Right atrium auricular region (tissue), 2 donors: ENCODE data around the gene SLC39A5. TPM values are rescaled to one million over a fixed set of nuclear protein-coding genes. Genes with fewer than 3 reads are reported as not detected.

Experiments used
- DNase-seq: peaks from one replicate; pipeline ENCODE4 v3.0.0-alpha.2; 2019; ENCODE audit warnings: low spot score
- H3K27ac ChIP-seq, 2 donors: fragments of 200-600 bp; sonication (generic); 1 replicate in 1 of 2; 2 replicates in 1 of 2; pipeline ENCODE4 v1.5.1; 2016 to 2019
- H3K27me3 ChIP-seq, 2 donors: fragments of 200-600 bp; sonication (generic); one replicate each; pipeline versions ENCODE4 v1.5.1 to v1.6.0; 2017 to 2019
- H3K36me3 ChIP-seq: fragments of 200-600 bp; sonication (generic); one replicate; pipeline ENCODE4 v1.5.1; 2016
- H3K4me1 ChIP-seq, 2 donors: fragments of 200-600 bp; sonication (generic); one replicate each; pipeline versions ENCODE4 v1.5.1 to v1.6.0; 2017 to 2019
- H3K4me3 ChIP-seq, 2 donors: fragments of 200-600 bp; sonication (generic); 1 replicate in 1 of 2; 2 replicates in 1 of 2; pipeline ENCODE4 v1.5.1; 2017 to 2019; ENCODE audit warnings: mild to moderate bottlenecking in 1 of 2, moderate library complexity in 1 of 2
- H3K9me3 ChIP-seq, 2 donors: fragments of 200-600 bp; sonication (generic); one replicate each; pipeline ENCODE4 v1.5.1; 2019
- CTCF ChIP-seq, 2 donors: fragments of 200-600 bp; sonication (generic); IDR thresholded peaks; one replicate each; pipeline ENCODE4 v1.5.1; 2019; ENCODE audit warnings: antibody characterized with exemption in 2 of 2
- total RNA-seq, 2 donors: library from RNA; depleted of rRNA; stranded (reverse); fragments of >200 nt; gene quantifications; one replicate each; pipeline ENCODE4 v1.1.0, GENCODE V29; 2016

The SLC39A5 gene
- total RNA-seq, 2 donors from 2014 or later, result not detected

- DNase-seq, result no peak
- Histone ChIP-seq H3K9me3 (no peaks in the 10 kb centered on the region), H3K4me3 (no peak overlapping the region), H3K27ac (no peak overlapping the region), H3K27me3 (no peaks in the 10 kb centered on the region), H3K36me3 (peaks cover 64% of the 10 kb centered on the region), H3K4me1 (no peaks in the 10 kb centered on the region)
- peak in 1 of 2 donors; percentile 67 for TF ChIP-seq CTCF (IDR thresholded peaks at IDR 0.05)
Measured at GRCh38 chr12:56206452-56207166, 23.2 kb upstream of the SLC39A5 start.

GRCh38 chr12:56208006-56208405 lies 21.8 kb upstream of the SLC39A5 start:
- TF ChIP-seq CTCF (IDR thresholded peaks at IDR 0.05), result no peak
- Histone ChIP-seq H3K9me3 (no peaks in the 10 kb centered on the region), H3K27me3 (no peaks in the 10 kb centered on the region), H3K4me1 (no peaks in the 10 kb centered on the region), H3K27ac (no peak overlapping the region), H3K36me3 (peaks cover 78% of the 10 kb centered on the region), H3K4me3 (no peak overlapping the region)
- DNase-seq, result no peak

GRCh38 chr12:56212361-56212760 lies 17.5 kb upstream of the SLC39A5 start:
- TF ChIP-seq CTCF (IDR thresholded peaks at IDR 0.05), result no peak
- Histone ChIP-seq H3K4me3 (no peak overlapping the region), H3K9me3 (no peaks in the 10 kb centered on the region), H3K36me3 (peaks cover 94% of the 10 kb centered on the region), H3K4me1 (no peaks in the 10 kb centered on the region), H3K27ac (no peak overlapping the region), H3K27me3 (no peaks in the 10 kb centered on the region)
- no peak for DNase-seq

GRCh38 chr12:56213878-56214277 lies 16.0 kb upstream of the SLC39A5 start:
- peaks cover 79% of the 10 kb centered on the region for H3K36me3 ChIP-seq
- no peaks in the 10 kb centered on the region for H3K9me3 ChIP-seq
- H3K27ac ChIP-seq, result no peak overlapping the region
- H3K4me3 ChIP-seq, result no peak overlapping the region
- no peaks in the 10 kb centered on the region for H3K4me1 ChIP-seq
- no peak for DNase-seq
- H3K27me3 ChIP-seq, result no peaks in the 10 kb centered on the region
- no peak for TF ChIP-seq CTCF (IDR thresholded peaks at IDR 0.05)

GRCh38 chr12:56216461-56216860 lies 13.4 kb upstream of the SLC39A5 start:
- H3K4me1 ChIP-seq, result peaks cover 0 to 21% of the 10 kb centered on the region in 2 donors
- H3K27ac ChIP-seq, result no peak overlapping the region
- no peak overlapping the region for H3K4me3 ChIP-seq
- H3K9me3 ChIP-seq, result no peaks in the 10 kb centered on the region
- peaks cover 53% of the 10 kb centered on the region for H3K36me3 ChIP-seq
- TF ChIP-seq CTCF (IDR thresholded peaks at IDR 0.05), result no peak
- no peak for DNase-seq
- no peaks in the 10 kb centered on the region for H3K27me3 ChIP-seq

GRCh38 chr12:56219840-56220239 lies 10.0 kb upstream of the SLC39A5 start:
- H3K27ac ChIP-seq, result peak overlapping the region in 1 of 2 donors; percentile 97
- H3K36me3 ChIP-seq, result peaks cover 19% of the 10 kb centered on the region
- DNase-seq, result no peak
- no peaks in the 10 kb centered on the region for H3K27me3 ChIP-seq
- no peak for TF ChIP-seq CTCF (IDR thresholded peaks at IDR 0.05)
- H3K9me3 ChIP-seq, result no peaks in the 10 kb centered on the region
- no peak overlapping the region for H3K4me3 ChIP-seq
- peaks cover 0 to 45% of the 10 kb centered on the region in 2 donors for H3K4me1 ChIP-seq
